Measurements from ENCODE around the gene RSPRY1. TPM values are rescaled to one million over a fixed set of nuclear protein-coding genes. Genes with fewer than 3 reads are reported as not detected.

The RSPRY1 gene
- total RNA-seq: 10 to 100 TPM; 40.6 to 44.1 (median 42.0) TPM
- long read RNA-seq, donor 1, transcript RSPRY1-201 (15 exons, 3,547 nt): major isoform, 34 of 59 reads
- long read RNA-seq, donor 1, partial matches to known transcripts: 4 of 59 reads
- long read RNA-seq, donor 1, other reads (novel, unspliced or antisense): 20 of 59 reads
- long read RNA-seq, donor 2, transcript RSPRY1-201 (15 exons, 3,547 nt): major isoform, 18 of 35 reads
- long read RNA-seq, donor 2, partial matches to known transcripts: 11 of 35 reads
- long read RNA-seq, donor 2, other reads (novel, unspliced or antisense): 6 of 35 reads

- H3K4me3 ChIP-seq: peak within 1 kb of the TSS; percentile 87
- intact Hi-C loops (cut with DNase I, micrococcal nuclease): no loop called here
- H3K9me3 ChIP-seq: no peaks in the 10 kb centered on the region
- DNase-seq (peak; percentile 98), ATAC-seq (peak; percentile 93)
- peaks cover 18% of the 10 kb centered on the region for H3K4me1 ChIP-seq (ENCODE audit: low read depth)
- H3K36me3 ChIP-seq (ENCODE audit: low read depth): peaks cover 4% of the 10 kb centered on the region
- no peak for TF ChIP-seq CTCF (IDR thresholded peaks at IDR 0.05)
These were observed at the start of gene RSPRY1, which contains the start of gene PSME3IP1 for GRCh38 chr16:57185945-57186871. TSS of gene RSPRY1 (plus strand) at chr16:57186329. CDS start at chr16:57204659, 18,330 bp downstream. TSS of gene PSME3IP1 (minus strand) at chr16:57186039. CDS start at chr16:57173854, 12,185 bp downstream.

GRCh38 chr16:57137043-57137442, 49.1 kb upstream of the RSPRY1 start:
- Histone ChIP-seq H3K4me3 (no peak overlapping the region), H3K36me3 (ENCODE audit: low read depth) (no peaks in the 10 kb centered on the region), H3K9me3 (no peaks in the 10 kb centered on the region), H3K4me1 (ENCODE audit: low read depth) (peaks cover 42% of the 10 kb centered on the region)
- DNase-seq: peak in 2 of 3 donors; percentile 31 to 50
- no peak for ATAC-seq
- intact Hi-C loops (cut with DNase I, micrococcal nuclease): no loop called here
- no peak for TF ChIP-seq CTCF (IDR thresholded peaks at IDR 0.05)

- H3K36me3 ChIP-seq (ENCODE audit: low read depth): no peaks in the 10 kb centered on the region
- H3K9me3 ChIP-seq: no peaks in the 10 kb centered on the region
- TF ChIP-seq CTCF (IDR thresholded peaks at IDR 0.05): no peak
- peaks cover 36% of the 10 kb centered on the region for H3K4me1 ChIP-seq (ENCODE audit: low read depth)
- no peak overlapping the region for H3K4me3 ChIP-seq
- no peak for ATAC-seq
- intact Hi-C loops (cut with DNase I, micrococcal nuclease): no loop called here
- peak in 2 of 3 donors; percentile 24 to 42 for DNase-seq
These were observed 48.4 kb upstream of the RSPRY1 start for GRCh38 chr16:57137566-57138273.

GRCh38 chr16:57138281-57138935, 47.7 kb upstream of the RSPRY1 start:
- Histone ChIP-seq H3K4me3 (no peak overlapping the region), H3K9me3 (no peaks in the 10 kb centered on the region), H3K4me1 (ENCODE audit: low read depth) (peaks cover 35% of the 10 kb centered on the region), H3K36me3 (ENCODE audit: low read depth) (no peaks in the 10 kb centered on the region)
- intact Hi-C loops (cut with DNase I, micrococcal nuclease): no loop called here
- no peak for TF ChIP-seq CTCF (IDR thresholded peaks at IDR 0.05)
- ATAC-seq (no peak), DNase-seq (peak in 1 of 3 donors; percentile 19)

All from mucosa of descending colon (tissue), 3 donors.